NCI-H345 treated with DMSO at 0.1 percent for 48 hours (cell line): ENCODE results near the gene TGFBR1.
A peak's percentile ranks its signal among the peaks of the same experiment; 100 is the strongest.

Experiments used
- DNase-seq: peaks from one replicate; lab custom pipeline; 2025; ENCODE audit not compliant: unreplicated experiment; lab: John Stamatoyannopoulos, UW

Gene TGFBR1

DNA sequence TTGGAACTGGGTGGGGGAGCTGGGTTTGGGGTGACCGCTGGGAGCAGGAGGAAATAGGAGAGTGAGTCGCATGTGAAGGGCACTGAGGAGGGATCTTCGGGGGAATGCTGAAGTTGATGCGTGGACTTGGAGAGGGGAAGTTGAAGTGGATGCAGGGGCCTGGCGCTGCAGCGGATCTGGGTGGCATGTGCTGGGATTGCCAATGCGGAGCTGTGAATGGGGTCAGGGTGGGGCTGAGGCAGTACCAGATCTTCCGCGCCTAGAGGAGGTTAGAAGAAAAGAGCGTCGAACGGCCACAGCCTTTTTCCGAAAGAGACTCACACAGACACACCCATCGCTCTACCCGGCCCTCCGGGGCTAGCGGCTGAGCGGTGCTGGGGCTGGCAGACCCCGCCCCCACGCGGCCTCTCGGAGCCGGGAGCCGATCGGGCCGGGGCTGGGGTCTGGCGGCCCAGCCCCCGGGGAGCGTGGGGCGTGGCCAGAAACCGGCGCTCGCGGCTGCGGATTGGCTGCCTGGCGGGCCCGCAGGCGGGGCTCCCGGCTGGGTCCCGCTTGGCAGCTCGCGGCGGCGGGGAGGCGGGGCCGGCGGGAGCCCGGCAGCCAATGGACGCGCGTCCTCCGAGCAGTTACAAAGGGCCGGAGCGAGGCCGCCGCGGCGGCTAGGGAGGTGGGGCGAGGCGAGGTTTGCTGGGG lies at the start of gene TGFBR1:
Gene TGFBR1 (plus strand): TSS at position 655 of the 693 bp plus-strand sequence. CDS start 93 bp downstream, outside the sequence.
- DNase-seq = peak; percentile 82

DNA sequence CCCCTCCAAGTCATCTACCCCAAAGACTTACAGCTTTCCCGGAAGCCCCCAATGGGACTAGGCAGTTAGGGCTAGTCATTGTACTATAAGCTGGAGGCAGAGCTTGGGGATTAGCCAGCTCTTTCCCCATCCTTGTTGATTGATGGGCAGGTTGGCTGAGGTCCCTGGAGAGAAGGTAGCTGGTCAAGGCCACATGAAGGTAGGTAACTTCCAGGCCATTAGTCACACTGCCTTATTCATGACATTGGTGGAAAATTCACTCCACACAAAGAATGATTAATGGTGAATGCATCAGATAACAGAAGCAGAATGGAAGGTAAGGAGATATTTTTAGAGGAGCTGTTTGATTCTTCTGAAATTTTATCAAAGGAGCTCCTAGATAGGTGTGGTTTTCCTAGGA lies 49.5 kb upstream of the TGFBR1 start:
- DNase-seq = no peak

- DNase-seq = no peak
Observed at GRCh38 chr9:99056186-99056585, 48.7 kb upstream of the TGFBR1 start.

DNA sequence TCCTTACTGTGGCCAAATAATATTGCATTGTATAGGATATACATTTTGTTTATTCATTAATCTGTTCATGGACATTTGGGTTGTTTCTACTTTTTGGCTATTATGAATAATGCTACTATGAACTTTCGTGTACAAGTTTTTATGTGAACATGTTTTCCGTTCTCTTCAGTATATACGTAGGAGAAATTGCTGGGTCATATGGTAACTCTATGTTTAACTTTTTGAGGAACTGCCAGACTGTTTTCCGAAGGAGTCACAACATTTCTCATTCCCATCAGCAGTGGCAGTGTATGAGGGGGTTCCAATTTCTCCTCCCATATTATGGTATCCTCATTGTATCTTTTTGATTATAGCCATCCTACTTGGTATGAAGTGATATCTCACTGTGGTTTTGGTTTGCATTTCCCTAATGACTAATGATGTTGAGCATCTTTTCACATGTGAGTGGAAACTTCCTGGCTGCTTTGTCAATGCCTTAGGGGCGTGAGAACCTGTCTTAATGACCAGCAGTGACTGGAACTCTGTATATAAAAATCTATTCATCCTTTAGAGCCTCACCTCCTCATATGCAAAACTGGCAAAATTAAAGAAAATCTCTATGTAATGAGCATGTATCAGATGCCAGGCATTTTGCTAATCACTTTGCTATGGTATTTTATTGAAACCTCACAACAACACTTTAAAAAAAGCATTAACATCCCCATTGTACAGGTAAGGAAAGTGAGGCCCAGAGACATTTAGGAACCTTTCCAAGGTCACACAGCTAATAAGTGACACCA lies 47.8 kb upstream of the TGFBR1 start:
- no peak for DNase-seq

- DNase-seq = no peak
Observed at GRCh38 chr9:99057665-99058625, 47.0 kb upstream of the TGFBR1 start.

DNA sequence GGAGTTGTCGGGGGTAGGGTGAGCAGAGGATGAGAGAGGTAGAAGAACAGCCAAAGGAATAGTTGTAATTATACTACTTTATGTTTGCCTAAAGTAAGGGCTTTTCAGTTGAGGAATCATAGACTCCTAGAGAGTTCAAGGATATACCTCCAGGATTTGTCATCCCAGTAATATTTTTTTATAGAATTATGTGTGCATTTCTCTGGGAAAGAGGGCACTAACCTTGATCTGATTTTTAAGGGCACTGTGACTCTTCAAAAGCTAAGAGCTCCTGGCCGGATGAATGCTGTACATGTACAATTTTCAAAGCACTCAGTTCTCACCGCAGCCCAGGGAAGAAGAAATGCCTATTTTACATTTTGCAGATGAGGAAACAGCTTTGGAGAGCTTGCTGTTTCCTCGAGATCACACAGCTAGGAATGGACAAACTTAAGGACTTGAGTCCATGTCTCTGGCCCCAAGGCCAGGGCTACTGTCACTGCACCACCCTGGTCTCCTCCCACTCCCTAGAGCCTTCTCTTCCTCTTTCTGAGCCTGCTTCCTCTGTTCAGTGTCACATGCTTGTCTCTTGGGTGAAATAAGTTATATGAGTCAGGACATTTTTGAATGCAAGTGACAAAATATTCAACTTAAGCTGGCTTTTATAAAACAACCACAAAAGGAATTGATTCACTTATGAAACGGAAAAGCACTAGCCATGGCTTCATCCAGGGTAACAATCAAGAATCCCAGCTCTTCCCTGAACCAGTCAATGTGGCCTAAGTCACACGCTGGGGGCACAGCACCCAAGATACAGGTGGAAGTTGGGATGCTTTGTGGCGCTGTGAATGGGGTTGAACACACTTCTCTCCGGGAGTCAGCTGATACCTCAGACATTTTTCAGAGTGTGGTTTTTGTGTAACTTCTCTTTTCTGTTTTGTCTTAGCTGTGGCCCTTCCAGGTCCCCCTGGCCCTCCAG lies 45.7 kb upstream of the TGFBR1 start:
- DNase-seq = no peak

DNA sequence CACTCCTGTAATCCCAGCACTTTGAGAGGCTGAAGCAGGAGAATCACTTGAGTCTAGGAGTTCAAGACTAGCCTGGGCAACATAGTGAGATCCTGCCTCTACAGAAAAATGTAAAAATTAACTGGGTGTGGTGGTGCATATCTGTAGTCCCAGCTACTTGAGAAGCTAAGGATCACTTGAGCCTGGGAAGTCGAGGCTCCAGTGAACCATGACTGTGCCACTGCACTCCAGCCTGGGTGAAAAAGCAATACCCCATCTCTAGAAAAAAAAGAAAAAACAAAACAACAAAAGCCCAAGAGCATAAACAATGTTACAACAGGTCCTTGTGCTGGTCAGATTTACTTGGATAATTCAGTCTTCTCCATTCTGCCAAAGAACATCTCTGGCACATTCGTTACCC lies 44.3 kb upstream of the TGFBR1 start:
- DNase-seq = no peak

- no peak for DNase-seq
Observed at GRCh38 chr9:99062549-99062948, 42.4 kb upstream of the TGFBR1 start.

DNA sequence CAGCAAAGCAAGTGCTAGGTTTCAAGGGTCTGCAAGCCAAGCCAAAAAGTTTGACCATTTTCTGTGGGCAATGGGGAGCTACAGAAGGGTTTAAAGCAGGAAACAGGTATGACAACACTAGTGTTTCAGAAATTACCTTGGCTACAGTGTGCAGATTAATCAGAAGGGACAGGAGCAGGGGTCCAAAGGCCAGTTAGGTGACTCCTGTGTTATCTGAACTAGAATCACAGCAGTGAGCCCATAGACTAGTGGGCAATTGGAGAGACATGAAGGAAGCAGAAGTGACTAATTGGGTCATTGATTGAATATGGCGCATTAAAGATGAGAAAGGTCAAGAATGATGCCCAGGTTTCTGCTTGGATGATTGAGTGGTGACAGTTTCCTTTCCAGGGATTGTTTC lies 41.4 kb upstream of the TGFBR1 start:
- no peak for DNase-seq

- DNase-seq = no peak
Observed at GRCh38 chr9:99066571-99066970, 38.3 kb upstream of the TGFBR1 start.

GRCh38 chr9:99069075-99069474 lies 35.8 kb upstream of the TGFBR1 start:
- DNase-seq = no peak

GRCh38 chr9:99069546-99069945 lies 35.4 kb upstream of the TGFBR1 start:
- no peak for DNase-seq

DNA sequence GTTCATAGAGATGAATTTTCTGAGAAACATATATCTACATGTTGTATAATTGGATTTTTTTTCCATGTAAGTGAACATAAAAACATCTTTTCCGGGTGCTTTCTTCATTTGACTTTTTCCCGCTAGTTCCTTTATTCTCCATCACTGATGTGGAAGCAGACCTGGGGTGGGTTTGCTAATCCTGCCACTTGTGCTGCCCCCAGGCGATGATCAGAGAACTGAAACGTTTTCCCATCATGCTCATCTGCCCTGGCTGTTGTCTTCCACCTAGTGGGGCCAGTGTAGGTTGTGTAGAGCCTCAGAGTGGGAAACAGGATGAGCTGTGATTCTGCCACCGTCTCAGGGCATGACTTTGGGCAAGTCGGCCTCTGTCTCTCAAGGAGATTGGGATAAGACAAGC lies 34.2 kb upstream of the TGFBR1 start:
- DNase-seq = no peak

- no peak for DNase-seq
Observed at GRCh38 chr9:99071313-99072039, 33.4 kb upstream of the TGFBR1 start.

DNA sequence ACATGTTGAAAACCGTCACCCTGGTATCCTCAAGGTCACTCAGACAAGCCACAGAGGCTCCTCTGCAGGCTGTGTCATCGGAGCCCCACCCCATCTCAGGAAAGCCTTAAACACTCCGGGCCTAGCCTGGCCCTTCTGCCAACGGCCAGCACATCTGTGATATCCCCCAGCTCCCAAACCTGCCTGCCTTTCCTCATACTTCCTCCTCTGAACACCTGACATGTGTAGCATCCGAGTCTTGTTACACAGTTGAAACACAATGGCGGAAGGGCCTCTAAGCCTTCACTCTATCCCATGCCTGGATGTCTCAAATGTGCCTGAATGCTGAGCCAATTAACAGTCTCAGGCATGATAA lies 32.9 kb upstream of the TGFBR1 start:
- DNase-seq = no peak

DNA sequence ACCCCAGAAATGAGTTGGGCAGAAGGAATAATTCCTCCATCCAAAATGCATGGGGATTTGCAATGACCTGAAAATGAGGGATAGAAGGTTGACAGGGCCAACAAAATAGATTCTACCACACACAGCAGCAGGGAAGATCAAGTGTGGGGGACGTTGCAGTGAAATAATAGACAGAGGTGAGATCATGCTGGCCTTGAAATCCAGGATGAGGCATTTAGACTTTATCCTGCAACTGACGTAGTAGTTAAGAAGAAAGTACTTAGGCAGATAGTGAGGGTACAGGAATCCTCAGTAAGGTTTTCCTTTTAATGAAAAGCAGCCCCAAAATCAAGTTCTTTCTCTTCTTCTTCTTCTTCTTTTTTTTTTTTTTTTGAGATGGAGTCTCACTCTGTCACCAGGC lies 31.6 kb upstream of the TGFBR1 start:
- no peak for DNase-seq

DNA sequence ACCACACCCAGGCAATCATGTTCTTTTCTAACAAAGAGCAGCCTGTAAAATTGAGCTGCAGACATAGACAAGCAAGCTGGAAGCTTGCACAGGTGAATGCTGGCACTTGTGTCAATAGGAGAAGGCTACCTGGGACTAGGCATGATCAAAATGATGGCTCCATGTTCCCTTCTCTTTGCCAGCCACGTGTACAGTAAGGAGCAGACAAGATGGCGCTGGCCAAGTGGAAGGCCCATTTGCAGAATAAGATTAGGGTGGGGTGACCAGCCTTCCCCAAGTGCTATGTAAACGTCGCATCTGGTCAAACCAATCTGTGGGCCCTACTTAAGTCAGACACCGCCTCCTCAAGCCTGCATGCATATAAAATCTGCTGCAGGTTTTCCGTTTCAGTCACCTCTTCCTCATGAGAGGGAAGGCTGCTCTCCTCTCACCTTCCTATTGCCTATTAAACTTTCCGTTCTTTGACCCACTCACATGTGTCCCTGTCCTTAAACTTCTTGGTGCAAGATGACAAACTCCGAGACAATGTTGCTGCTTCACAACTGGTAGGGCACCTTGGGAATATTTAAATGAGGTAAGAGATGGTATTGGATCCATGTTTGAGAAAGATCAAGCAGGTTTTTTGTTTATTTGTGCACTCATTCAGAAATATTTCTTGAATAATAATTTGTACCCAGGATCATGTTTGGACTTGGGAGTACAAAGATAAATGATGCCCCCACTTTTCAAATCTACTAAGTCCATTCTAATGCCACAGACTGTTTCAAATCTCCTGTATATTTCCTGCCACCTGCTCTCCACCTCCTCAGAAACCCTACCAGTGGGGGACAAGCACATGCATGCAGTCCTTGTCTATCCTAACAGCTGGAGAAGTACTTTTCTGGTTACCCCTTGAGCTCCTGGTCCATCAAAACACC lies 30.7 kb upstream of the TGFBR1 start:
- no peak for DNase-seq

DNA sequence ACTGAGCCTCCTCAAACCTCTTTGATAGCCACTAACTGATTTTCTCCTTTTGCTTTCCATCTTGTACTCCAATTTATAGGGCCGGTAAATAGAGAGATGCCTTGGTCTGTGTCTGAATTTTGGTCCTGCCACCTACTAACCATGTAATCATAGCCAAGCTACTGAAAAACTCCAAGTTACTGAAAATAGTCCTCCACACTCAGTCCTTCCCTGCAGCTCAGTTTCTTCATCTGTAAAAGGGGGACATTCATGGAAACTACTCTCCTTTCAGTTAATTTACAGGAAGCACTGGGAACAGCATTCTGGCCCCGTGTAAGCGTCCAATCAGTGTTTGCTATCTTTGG lies 30.0 kb upstream of the TGFBR1 start:
- no peak for DNase-seq
